ENCODE results near the gene NDUFS1.
A peak's percentile ranks its signal among the peaks of the same experiment; 100 is the strongest.
"Not testable (repeated sequence)": the region's sequence is repeated elsewhere in the genome, so short reads cannot be mapped to it uniquely, and the experiment has no call there.

NDUFS1 gene

DNA sequence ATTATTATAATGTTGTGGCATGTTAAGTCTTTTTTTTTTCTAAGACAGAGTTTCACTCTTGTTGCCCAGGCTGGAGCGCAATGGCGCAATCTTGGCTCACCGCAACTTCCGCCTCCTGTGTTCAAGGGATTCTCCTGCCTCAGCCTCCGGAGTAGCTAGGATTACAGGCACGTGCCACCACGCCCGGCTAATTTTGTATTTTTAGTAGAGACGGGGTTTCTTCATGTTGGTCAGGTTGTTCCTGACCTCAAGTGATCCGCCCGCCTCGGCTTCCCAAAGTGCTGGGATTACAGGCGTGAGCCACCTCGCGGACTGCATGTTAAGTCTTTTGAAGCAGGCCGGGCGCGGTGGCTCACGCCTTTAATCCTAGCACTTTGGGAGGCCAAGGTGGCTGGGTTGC lies 60.4 kb downstream of the NDUFS1 start:
- DNase-seq (ENCODE audit: low read depth, low spot score) = not testable (repeated sequence)

DNA sequence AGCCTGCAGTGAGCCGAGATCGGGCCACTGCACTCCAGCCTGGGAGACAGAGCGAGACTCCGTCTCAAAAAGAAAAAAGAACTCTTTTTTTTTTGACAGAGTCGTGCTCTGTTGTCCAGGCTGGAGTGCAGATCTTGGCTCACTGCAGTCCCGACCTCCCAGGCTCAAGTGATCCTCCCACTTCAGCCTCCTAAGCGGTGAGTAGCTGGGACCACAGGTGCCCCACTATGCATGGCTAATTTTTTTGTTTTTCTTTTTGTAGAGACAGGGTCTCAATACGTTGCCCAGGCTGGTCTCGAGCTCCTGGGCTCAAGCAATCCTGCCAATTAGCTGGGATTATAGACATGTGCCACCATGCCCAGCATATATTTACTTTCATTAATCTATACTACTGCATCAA lies 60.8 kb downstream of the NDUFS1 start:
- no peak for DNase-seq (ENCODE audit: low read depth, low spot score)

DNA sequence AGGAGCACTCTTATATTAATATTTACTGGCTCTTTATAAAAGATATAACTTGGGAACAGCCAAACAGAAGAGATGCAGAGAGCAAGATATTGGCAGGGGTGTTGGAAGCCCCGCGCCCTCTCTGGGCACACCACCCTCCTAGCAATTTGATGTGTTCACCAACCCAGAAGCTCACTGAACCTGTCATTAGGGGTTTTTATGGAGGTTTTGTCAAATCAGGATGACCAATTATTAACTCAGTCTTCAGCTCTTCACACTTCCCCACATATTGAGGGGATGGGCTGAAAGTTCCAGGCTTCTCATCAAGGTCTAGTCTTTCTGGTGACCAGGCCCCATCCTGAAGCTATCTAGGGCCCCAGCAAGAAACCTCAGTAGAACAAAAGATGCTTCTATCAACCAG lies 62.4 kb downstream of the NDUFS1 start:
- no peak for DNase-seq (ENCODE audit: low read depth, low spot score)

DNA sequence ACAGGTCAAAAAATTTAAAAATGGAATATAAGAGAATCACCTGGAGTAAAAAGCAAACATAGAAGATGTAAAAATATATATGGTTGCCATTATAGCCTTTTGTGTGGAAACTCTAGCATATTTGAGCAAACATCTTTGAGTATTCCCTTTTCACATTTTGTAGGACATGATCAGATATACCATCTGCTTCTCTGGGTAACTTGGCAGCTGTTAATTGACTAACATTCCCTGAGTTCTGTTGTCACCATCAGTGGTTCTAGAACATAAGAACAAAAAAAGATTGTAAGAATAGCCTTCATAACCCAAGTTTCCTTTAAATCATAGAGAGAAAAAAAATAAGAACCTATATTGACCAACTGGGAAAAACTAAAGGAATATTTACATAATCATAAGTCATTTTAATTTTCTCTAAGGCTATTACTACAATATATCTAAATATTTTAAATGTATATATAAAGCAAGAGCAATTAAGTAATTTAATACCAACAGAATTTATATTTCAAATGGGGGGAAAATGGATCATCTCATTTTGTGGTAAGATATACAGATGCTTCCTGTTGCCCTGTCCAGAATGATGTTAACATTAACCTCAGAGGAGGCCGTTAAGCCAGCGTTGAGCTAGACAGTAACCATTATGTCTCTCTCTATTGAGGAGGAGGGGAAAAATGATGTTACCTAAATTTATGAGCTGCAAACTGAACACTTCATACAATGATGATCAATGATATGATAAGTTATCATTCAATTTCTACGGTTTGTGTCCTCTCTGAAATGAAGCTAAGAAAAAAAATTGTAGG lies 63.5 kb downstream of the NDUFS1 start:
- DNase-seq (ENCODE audit: low read depth, low spot score) = no peak

DNA sequence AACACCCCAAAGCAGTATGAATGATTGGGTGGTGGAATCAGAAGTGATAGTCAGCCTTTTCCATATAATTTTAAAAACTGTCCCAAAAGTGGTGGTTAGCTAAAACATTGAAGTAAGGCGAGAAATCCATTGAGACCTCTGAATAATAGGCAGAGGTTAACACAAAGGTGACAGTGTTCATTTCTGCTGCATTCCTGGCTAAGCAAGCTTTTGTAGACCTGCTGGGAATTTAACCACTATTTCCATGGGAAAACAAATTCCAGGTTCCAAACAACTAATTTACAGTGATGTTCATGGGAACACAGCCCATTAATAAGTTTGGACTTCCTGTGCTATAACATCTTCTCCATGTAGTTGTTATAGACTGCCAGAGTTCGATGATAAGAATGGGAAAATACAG lies 66.9 kb downstream of the NDUFS1 start:
- DNase-seq (ENCODE audit: low read depth, low spot score) = no peak

DNA sequence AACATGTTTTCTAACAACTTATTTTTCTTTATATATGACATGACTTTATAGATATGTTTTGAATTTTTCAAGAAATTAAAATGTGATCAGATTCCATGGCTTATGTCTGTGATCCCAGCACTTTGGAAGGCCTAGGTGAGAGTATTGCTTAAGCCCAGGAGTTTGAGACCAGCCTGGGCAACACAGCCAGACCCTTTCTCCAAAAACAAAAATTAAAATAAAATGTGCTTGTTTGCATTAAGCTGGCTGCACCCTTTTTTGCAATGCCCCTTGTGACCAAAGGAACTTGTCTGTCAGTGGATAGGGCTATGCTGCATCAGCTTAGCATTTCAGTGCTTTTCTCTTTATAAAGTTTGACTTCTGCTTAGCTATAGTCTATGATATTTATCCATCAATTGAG lies 71.0 kb downstream of the NDUFS1 start:
- DNase-seq (ENCODE audit: low read depth, low spot score) = no peak

DNA sequence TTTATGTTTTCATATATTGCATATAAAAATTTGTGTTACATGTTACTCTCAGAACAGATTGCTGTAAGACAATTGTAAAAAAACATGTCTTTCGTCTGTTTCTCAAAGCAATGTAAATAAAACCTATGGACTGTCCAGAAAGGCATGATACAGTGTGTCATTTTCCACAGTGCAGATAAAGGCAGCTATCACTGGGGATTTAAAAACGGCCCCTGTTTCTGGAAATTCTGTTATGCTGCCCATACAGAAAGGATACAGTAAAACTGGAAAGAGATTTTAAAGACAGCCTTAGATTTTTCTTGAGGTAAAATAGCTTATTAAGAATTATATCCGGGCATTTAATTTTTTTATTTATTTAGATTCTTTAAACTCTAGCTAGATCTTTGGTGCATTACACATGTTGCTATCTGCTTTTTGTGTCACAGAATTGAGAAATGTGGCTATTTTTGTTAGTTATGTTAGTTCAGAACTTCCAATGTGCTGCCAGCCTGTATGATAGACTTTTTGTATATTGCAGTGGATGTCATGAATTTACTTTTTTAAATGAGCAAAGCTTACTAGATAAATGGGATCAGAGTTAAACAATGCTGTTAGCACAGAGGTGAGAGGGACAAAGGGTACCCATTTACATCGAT lies 72.4 kb downstream of the NDUFS1 start:
- no peak for DNase-seq (ENCODE audit: low read depth, low spot score)

DNA sequence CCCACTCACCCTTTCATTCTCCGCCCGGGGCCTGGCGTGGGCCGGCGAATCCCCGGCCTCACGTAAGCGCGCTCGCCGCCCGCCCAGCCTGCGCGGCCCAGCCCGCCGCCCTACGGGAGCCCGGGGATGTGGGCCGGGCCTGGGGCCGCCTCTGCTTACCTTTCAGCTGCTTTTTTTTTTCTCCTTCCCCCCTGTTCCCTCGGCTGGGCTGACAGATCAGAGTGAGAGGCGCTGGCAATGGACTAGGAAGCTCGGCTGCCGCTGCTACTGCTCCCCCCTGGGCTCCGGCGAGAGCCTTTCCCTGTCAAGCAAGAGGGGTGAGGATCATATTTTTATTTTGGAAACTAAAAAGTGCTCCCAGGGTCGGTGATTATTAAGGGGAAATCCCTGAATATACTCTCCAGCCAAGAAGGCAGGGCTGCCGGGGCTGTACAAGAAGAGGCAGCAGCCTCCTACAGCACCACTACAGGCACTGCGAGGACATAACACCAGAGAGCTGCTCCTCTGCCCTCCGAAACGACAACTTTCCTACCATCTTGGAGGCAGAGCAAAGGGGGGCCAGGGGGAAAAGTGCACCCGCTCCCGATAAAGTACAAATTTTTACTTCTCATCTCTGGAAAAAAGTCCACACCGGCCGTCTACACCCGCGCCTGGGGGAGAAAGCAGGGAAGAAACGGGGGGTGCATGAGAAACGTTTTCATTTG lies 73.3 kb downstream of the NDUFS1 start, which contains the start of gene INO80D:
Gene INO80D (minus strand): TSS at position 433 of the 704 bp plus-strand sequence. CDS start 23,158 bp downstream, outside the sequence.
- peak; percentile 44 for DNase-seq (ENCODE audit: low read depth, low spot score)

DNA sequence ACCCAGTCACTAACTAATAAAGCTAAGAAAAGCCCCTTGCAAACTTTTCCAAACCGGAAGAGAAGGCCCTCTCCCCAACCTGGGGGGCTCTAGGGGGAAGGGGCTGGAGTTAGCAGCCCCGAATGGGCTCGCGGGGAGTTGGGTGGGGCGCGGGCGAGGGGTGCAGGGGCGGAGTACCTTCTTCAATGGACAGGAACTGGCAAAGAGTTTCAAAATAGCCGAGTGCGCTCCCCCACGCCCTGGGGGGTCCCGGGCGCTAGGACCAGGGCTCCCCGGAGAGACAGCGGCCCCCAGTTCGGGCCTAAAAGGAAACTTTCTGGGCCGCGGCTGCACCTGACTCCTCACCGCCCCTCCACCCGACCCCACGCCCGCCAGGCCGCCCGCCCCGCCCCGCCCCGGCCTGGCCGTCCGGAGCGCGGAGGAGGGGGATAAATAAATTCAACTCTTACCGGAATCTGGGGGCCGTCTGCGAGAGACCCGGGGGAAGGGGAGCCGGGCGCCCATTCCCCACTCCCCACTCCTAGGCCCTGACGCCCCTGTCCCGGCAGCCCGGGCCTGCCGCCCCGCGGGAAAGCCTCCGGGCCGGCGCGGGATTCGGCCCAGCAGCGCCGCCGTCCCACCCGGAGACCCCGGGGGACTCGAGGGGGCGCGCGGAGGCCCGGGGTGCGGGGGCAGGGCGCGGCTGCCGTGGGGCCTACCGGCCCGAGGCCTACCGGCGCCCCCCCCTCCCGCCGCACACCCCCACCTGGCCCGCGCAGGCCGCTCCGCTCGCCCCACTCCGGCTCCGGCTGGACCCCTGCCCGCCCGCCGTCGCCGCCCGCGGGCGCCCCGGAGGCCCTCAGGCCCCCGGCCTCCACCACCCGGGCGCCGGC lies 74.1 kb downstream of the NDUFS1 start:
- DNase-seq (ENCODE audit: low read depth, low spot score) = peak; percentile 5

DNA sequence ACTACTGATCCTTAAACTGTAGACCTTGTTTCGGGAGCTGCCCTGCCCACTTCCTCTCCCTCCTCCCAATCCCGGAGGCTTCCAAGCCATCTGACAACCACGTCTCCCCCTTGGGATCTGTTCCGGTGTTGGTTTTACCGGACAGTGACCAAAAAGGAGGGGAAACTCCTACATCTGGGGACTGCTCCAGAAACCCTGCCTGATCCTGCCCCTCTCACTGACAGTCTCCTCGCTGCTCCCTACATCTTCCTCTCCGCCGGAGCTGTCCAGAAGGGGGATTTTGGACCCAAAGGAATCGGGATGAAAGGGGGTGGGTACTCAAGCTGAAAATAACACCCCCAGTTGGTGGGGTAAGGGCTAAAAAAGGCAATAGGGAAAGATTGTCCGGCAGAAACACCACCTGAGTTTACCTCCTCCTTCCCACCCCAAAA lies 74.8 kb downstream of the NDUFS1 start:
- DNase-seq (ENCODE audit: low read depth, low spot score) = no peak

DNA sequence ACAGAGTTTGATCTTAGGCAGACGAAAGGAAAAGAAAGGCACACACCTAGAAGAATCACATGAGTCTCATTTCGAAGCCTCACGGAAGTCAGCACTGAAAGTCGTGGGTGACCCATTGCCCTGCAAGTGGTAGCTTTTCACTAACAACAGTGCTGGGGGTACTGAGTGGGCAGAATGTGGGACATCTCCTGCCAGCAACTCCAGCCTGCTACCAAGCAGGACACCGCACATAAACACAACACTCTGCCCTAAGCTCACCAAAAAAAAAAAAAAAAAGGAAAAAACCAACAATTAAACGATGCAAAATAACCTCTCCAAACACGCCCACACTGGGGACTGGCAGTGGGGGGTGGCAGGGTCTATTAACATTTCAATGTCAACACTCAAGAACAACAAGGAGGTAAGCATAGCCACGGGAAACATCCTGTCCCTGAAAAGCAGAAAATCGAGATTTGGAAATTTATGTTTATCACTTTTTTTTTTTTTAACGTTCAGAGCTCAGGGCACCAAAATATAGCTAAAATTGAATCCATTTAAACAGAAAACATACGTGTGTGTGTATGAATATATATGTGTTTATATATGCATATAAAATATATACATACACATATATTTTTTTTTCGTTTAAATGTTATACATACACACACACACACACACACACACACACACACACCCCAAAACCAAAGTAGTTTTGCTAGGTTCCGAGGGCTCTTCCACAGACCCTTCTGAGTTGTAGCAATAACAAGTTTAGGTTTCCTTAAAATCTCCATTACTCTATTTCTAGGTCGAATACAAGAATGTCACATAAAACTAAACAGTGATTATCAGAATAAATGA lies 75.4 kb downstream of the NDUFS1 start:
- DNase-seq (ENCODE audit: low read depth, low spot score) = no peak

DNA sequence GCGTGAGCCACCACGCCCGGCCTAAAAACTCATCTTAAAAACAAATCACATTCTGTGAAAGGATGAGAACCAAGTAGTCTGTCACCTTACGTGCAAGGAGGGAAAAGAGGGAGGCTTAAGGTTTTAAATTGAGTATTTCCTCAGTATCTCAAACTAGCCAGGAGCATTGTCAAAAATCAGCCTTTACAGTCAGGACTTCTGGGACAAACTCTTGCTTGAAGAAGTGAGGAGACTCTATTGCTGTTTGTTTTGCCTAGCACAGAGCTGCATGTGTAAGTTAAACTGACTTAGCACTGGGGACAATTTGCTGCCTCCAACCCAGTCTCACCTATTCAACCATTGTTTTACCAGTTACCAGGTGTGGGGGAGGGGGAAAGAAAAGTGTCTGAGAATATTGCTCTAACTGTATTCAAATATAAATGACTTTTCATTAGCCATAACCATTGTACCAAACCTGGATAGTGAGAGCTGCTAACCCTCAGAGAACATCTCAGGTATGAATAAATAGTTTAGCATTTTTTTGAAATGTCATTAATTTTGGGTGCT lies 76.9 kb downstream of the NDUFS1 start:
- DNase-seq (ENCODE audit: low read depth, low spot score) = no peak

DNA sequence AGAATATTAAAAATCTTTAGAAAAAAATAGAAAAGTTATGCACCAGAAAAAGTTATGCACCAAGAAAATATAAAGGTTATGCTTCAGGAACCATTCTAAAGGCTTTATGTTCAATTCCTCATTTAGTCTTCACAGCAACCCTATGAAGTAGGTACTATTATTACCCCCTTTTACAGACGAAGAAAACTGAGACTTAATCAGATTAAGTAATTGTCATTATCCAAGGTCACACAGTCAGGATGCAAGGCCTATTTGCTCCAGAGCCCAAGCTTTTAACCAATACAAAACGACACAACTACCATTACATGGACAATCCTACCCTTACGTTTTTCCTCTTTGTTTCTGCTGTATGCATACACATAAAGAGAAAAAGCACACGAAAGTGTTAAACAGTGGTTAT lies 78.3 kb downstream of the NDUFS1 start:
- DNase-seq (ENCODE audit: low read depth, low spot score) = no peak

DNA sequence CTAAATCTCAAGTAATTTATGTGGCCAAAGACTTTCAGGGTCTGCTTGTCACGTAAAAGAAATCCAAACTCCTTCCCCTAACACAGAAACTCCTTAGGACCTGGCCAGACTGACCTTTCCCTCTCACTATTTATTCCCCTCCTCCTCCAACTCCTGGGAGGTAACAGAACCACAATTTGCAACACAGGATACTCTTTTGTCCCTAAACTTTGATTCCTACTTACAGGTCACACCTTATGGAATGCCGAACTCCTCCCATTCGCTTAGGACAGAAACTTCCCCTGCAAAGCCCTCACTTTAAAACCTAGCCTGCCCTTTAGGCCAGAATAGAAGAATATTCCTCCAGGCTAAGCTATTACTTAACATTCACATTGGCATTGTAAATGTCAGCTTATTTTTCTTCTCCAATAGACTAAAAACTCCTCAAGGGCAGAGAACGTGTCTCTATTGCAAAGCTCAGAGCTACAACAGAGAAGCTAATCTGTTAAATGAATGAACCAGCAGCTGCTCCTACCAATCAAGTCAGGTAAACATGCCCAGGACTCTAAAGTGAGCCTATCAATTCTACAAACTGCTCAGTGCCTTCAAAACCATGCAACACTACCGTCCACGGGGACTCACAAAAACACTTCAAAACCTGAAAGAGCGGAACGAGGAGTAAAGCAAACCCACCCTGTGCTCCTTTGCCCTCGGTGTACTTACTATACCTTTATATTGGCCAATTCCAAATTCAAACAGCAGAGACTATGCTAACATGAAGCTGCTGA lies 79.4 kb downstream of the NDUFS1 start:
- DNase-seq (ENCODE audit: low read depth, low spot score) = no peak

DNA sequence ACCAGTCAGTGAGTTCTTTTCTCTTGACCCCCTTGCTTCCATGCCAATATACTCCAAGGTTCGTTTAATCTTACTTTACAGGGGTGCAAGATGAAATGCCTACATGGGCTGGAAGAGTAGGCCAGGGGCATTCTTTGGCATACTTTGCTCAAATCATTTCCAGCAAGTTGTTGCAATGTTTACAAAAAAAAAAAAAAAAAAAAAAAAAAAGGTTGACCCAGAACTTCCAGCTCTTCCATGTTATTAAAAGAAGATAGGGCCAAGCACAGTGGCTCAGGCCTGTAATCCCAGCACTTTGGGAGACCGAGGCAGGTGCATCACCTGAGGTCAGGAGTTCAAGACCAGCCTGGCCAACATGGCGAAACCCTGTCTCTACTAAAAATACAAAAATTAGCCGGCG lies 81.4 kb downstream of the NDUFS1 start:
- not testable (repeated sequence) for DNase-seq (ENCODE audit: low read depth, low spot score)

DNA sequence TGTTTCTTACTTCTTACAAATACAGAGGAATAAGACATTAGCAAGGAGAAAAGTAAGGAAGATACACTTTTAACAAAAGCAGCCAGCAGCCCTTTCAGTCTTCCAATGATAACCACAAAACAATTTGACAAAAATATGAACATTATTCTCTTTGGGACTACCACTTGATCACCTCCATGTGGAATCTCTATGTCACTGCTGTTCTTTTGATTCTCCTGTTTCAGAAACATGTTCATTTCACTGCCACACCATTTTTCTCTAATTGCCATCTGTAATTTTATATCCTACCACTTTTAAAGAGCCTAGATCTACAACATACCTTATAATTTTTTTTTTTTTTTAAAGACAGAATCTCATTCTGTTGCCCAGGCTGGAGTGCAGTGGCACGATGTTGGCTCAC lies 84.1 kb downstream of the NDUFS1 start:
- DNase-seq (ENCODE audit: low read depth, low spot score) = no peak

DNA sequence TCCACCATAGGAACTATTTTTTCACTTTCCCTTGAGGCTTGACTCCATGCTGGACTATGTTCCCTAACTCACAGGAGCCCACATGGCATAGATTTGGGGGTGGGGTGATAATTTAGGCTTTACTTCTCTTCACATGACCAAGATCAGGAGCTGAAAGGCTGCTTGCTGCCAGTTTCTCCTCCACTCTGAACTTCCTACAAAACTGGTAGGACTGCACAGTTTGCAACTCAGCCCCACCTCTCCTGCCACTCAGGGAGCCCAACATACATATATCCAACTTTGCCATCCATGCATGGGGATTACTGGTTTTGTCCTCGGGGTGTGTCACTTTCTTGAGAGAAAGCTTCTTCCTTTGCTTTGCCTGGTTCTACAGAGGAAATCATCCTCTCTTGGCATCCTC lies 87.4 kb downstream of the NDUFS1 start:
- DNase-seq (ENCODE audit: low read depth, low spot score) = no peak

DNA sequence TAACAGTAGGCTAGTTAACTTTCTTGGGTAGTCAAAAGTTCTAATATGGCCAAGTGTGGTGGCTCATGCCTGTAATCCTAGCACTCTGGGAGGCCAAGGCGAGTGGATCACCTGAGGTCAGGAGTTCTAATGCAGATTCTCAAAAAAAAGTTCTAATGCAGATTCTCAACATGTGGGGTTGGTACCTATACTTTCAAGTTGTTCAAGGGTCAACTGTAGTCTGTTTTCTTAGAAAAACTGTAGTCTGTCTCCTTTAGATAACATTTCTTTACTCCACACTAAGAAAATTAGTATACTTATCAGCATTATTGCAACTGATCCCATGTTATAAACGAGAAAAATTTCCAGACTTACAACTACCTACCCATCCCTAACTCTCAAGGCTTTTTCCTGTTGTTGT lies 89.8 kb downstream of the NDUFS1 start:
- no peak for DNase-seq (ENCODE audit: low read depth, low spot score)

DNA sequence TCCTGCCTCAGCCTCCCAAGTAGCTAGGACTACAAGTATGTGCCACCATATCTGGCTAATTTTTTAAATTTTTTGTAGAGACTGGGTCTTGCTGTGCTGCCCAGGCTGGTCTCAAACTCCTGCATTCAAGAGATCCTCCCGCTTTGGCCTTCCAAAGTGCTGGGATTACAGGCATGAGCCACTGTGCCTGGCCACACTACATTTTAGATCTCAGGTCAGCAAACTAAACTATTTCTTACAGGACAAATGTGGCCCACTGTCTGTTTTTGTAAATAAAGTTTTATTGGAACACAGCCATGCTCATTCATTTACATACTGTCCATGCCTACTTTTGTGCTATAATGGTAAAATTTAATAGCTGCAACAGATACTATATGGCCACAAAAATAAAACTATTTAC lies 91.0 kb downstream of the NDUFS1 start:
- no peak for DNase-seq (ENCODE audit: low read depth, low spot score)
